Smooth muscle cell (in vitro differentiated cells): ENCODE measurements around the gene NPW. TPM values are rescaled to one million over a fixed set of nuclear protein-coding genes. Genes with fewer than 3 reads are reported as not detected.

Experiments
- DNase-seq: peaks from one replicate; lab custom pipeline; 2025; ENCODE audit not compliant: unreplicated experiment; lab: John Stamatoyannopoulos, UW
- H2AFZ ChIP-seq: fragments of 200-600 bp; sonication (generic); 2 replicates; pipeline ENCODE4 v1.6.0; 2016; ENCODE audit warnings: antibody characterized with exemption, low read depth, mild to moderate bottlenecking
- H3F3A ChIP-seq: fragments of 200-600 bp; sonication (generic); 2 replicates; pipeline ENCODE4 v1.6.0; 2017; ENCODE audit warnings: antibody characterized with exemption, low read depth
- H3K27ac ChIP-seq: fragments of 200-600 bp; sonication (generic); 2 replicates; pipeline ENCODE4 v1.5.1; 2016; ENCODE audit warnings: low read depth, mild to moderate bottlenecking
- H3K27me3 ChIP-seq: fragments of 200-600 bp; sonication (generic); 2 replicates; pipeline ENCODE4 v1.6.1; 2016; ENCODE audit warnings: low read depth, mild to moderate bottlenecking
- H3K36me3 ChIP-seq: fragments of 200-600 bp; sonication (generic); 2 replicates; pipeline ENCODE4 v1.5.1; 2016; ENCODE audit warnings: low read depth
- H3K4me1 ChIP-seq: fragments of 200-600 bp; sonication (generic); 2 replicates; pipeline ENCODE4 v1.5.1; 2016; ENCODE audit warnings: low read depth
- H3K4me2 ChIP-seq: fragments of 200-600 bp; sonication (generic); 2 replicates; pipeline ENCODE4 v1.6.0; 2016; ENCODE audit warnings: mild to moderate bottlenecking
- H3K4me3 ChIP-seq: fragments of 200-600 bp; sonication (generic); 2 replicates; pipeline ENCODE4 v1.5.1; 2016; ENCODE audit warnings: mild to moderate bottlenecking
- H3K79me2 ChIP-seq: fragments of 200-600 bp; sonication (generic); 2 replicates; pipeline ENCODE4 v1.6.0; 2016; ENCODE audit warnings: low read depth, mild to moderate bottlenecking
- H3K9ac ChIP-seq: fragments of 200-600 bp; sonication (generic); 2 replicates; pipeline ENCODE4 v1.6.0; 2016; ENCODE audit warnings: low read depth
- H3K9me3 ChIP-seq: fragments of 200-600 bp; sonication (generic); replicated peaks from 2 replicates; pipeline ENCODE4 v1.5.1; 2016; ENCODE audit warnings: low read depth
- H4K20me1 ChIP-seq: fragments of 200-600 bp; sonication (generic); 2 replicates; pipeline ENCODE4 v1.6.0; 2016; ENCODE audit warnings: low read depth
- WGBS: methylation state at CpG from one replicate; pipeline ENCODE4 v1.1.7; 2016; ENCODE audit warnings: low lambda C conversion rate; 5-methylcytosine and 5-hydroxymethylcytosine counted together
- polyA plus RNA-seq: library from polyadenylated mRNA; unstranded; fragments of >200 nt; fragmentation: Nextera tagmentation; extraction: Ambion mirVana; gene quantifications from 2 replicates; pipeline ENCODE4 v1.2.1, GENCODE V29; 2016
- total RNA-seq: library from RNA; depleted of rRNA; stranded (reverse); fragments of >200 nt; gene quantifications from 2 replicates; pipeline ENCODE4 v1.2.3, GENCODE V29; 2014
- TF ChIP-seq, protein P1 (sequence below): fragments of 200-600 bp; sonication (generic); IDR thresholded peaks from 2 replicates; pipeline ENCODE4 v1.5.1; 2017; ENCODE audit warnings: borderline replicate concordance, mild to moderate bottlenecking, antibody characterized with exemption; ENCODE audit not compliant: insufficient read depth, poor library complexity, severe bottlenecking

The NPW gene
- total and polyA plus RNA-seq, 2 experiments from 2014 or later: 13.1 to 185 TPM

DNA sequence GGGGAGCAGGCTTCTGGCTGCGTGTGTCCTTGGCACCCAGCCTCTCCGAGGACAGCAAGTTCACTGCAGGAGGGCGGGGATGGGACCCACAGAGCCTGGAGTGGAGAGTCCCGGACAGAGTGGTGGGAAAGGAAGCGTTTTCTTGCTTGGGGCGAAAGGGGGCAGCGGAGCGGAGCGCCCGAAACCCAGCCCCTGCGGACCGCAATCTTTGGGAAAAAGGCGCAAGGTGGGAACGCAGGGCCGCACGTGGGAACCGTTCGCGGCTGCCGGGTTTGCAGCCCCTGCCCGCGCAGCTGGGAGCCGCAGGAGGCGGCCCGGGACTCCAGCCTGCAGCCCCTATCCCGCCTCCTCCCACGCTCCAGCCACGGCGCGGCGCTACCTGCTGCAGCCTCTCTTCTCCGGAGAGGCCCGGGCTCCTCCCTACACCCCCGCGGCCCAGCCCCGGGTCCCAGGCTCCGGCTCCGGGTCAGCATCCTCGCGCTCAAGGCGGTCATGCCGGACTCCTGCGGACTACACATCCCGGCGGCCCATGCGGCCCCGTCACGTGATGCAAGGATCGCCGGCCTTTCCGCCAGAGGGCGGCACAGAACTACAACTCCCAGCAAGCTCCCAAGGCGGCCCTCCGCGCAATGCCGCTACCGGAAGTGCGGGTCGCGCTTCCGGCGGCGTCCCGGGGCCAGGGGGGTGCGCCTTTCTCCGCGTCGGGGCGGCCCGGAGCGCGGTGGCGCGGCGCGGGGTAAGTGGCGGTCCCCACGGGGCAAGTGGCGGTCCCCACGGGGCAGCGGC is 27.9 kb downstream of the NPW start, which contains the start of the genes NTHL1 and TSC2:
Gene NTHL1, minus strand, starts transcription at position 505 of the 786 bp plus-strand sequence. Its CDS starts 11 bp downstream, at position 494.
Gene TSC2, plus strand, starts transcription at position 656 of the 786 bp plus-strand sequence. CDS start 631 bp downstream, outside the sequence.
- Histone ChIP-seq H3K4me2 (peak within 1 kb of the TSS; percentile 99), H3K4me1 (peaks cover 13% of the 10 kb centered on the region), H4K20me1 (peaks cover 3% of the 10 kb centered on the region), H3K9me3 (no peaks in the 10 kb centered on the region), H3K36me3 (no peaks in the 10 kb centered on the region), H3K79me2 (peaks cover 33% of the 10 kb centered on the region), H3K4me3 (peak within 1 kb of the TSS; percentile 88), H3K27ac (no peak within 1 kb of the TSS), H3K9ac (peak within 1 kb of the TSS; percentile 65), H2AFZ (peak within 1 kb of the TSS; percentile 77), H3K27me3 (no peaks in the 10 kb centered on the region), H3F3A (no peaks in the 10 kb centered on the region)
- TF ChIP-seq, protein P1, sequence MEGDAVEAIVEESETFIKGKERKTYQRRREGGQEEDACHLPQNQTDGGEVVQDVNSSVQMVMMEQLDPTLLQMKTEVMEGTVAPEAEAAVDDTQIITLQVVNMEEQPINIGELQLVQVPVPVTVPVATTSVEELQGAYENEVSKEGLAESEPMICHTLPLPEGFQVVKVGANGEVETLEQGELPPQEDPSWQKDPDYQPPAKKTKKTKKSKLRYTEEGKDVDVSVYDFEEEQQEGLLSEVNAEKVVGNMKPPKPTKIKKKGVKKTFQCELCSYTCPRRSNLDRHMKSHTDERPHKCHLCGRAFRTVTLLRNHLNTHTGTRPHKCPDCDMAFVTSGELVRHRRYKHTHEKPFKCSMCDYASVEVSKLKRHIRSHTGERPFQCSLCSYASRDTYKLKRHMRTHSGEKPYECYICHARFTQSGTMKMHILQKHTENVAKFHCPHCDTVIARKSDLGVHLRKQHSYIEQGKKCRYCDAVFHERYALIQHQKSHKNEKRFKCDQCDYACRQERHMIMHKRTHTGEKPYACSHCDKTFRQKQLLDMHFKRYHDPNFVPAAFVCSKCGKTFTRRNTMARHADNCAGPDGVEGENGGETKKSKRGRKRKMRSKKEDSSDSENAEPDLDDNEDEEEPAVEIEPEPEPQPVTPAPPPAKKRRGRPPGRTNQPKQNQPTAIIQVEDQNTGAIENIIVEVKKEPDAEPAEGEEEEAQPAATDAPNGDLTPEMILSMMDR: peak; percentile 37
- DNase-seq: peak; percentile 86
- WGBS: 1% methylated on average over 61 of the region's 81 CpGs

DNA sequence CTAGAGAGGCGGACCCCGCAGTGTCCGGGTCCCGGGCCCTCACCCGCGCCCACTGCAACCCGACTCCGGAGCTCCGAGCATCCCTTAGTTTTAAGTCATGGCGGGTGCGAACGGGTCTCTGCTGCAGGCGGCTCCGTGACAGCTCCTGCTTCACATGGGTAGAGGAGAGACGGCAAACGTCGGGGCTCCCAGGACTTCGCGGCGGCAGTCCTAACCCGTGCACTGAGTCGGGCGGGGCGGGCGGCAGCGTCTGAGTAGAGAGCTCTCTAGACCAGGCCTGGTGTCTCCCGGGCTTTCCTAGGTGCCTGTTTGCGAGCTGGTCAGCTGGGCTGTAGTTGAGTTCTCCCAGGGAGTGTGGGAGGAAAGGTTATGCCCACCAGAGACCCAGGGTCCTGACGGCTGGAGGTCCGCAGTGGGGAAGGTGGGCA is 28.5 kb downstream of the NPW start:
- no peaks in the 10 kb centered on the region for H3F3A ChIP-seq
- H3K27me3 ChIP-seq: no peaks in the 10 kb centered on the region
- WGBS: 2% methylated on average over 30 of the region's 30 CpGs
- TF ChIP-seq, protein P1: no peak
- H3K79me2 ChIP-seq: peaks cover 33% of the 10 kb centered on the region
- peak overlapping the region; percentile 65 for H3K9ac ChIP-seq
- H3K36me3 ChIP-seq: no peaks in the 10 kb centered on the region
- H4K20me1 ChIP-seq: peaks cover 3% of the 10 kb centered on the region
- H3K4me1 ChIP-seq: peaks cover 13% of the 10 kb centered on the region
- peak overlapping the region; percentile 77 for H2AFZ ChIP-seq
- DNase-seq: no peak
- no peak overlapping the region for H3K27ac ChIP-seq
- no peaks in the 10 kb centered on the region for H3K9me3 ChIP-seq
- H3K4me2 ChIP-seq: peak overlapping the region; percentile 99
- H3K4me3 ChIP-seq: peak overlapping the region; percentile 88

DNA sequence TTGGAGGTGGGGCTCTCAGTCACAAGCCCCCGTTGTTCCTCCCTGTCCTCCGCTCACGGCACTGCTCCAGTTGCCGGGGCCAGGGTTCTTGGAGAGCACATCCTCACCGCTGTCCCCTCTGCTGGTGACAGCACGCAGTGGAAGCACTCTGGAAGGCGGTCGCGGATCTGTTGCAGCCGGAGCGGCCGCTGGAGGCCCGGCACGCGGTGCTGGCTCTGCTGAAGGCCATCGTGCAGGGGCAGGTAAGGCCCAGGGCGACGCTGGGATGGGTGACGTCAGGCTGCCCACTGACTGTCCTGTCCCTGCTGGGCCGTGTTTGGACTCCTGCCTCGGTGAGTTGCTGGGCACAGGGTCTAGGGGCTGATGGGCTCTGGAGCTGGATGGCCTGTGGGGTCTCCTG is 33.6 kb downstream of the NPW start:
- H3K27ac ChIP-seq: no peak overlapping the region
- peaks cover 3% of the 10 kb centered on the region for H4K20me1 ChIP-seq
- H2AFZ ChIP-seq: no peak overlapping the region
- peaks cover 7% of the 10 kb centered on the region for H3K4me1 ChIP-seq
- H3K36me3 ChIP-seq: no peaks in the 10 kb centered on the region
- no peaks in the 10 kb centered on the region for H3K27me3 ChIP-seq
- WGBS: 98% methylated on average over 19 of the region's 21 CpGs
- H3F3A ChIP-seq: no peaks in the 10 kb centered on the region
- peaks cover 29% of the 10 kb centered on the region for H3K79me2 ChIP-seq
- no peak for DNase-seq
- no peaks in the 10 kb centered on the region for H3K9me3 ChIP-seq
- no peak overlapping the region for H3K4me3 ChIP-seq
- no peak overlapping the region for H3K4me2 ChIP-seq
- no peak overlapping the region for H3K9ac ChIP-seq
- TF ChIP-seq, protein P1: no peak

DNA sequence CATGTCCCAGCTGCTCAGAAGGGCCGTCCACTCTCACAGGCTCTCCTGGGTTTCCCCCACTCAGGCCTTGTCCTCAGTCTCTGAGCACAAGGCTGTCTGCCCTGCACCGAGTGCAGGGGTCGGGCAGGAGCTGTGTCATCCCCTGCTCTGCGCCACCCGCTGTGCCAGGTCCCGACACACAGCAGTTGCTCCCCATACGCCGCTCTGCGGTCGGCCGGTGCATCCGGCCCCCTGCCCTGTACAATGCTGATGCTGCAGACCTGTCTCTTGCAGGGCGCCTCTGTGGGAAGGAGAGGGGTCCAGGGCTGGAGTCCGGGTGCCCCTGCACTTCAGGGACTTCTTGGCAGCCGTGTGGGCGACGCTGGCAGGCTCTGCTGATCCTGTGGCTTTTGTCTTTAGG is 34.3 kb downstream of the NPW start:
- Histone ChIP-seq H4K20me1 (peaks cover 3% of the 10 kb centered on the region), H3K4me1 (peaks cover 1% of the 10 kb centered on the region), H3K36me3 (no peaks in the 10 kb centered on the region), H3K79me2 (peaks cover 22% of the 10 kb centered on the region), H2AFZ (no peak overlapping the region), H3K9ac (no peak overlapping the region), H3K27ac (no peak overlapping the region), H3K4me3 (no peak overlapping the region), H3K4me2 (no peak overlapping the region), H3K27me3 (no peaks in the 10 kb centered on the region), H3K9me3 (no peaks in the 10 kb centered on the region), H3F3A (no peaks in the 10 kb centered on the region)
- TF ChIP-seq, protein P1: no peak
- 99% methylated on average over 17 of the region's 17 CpGs for WGBS
- DNase-seq: no peak
